IPS-18c (cell line): ENCODE data around the gene TOM1L2.

Experiments
- H3K4me3 ChIP-seq: 2 replicates; pipeline ENCODE4 v1.7.0; 2013; ENCODE audit warnings: low read depth, mild to moderate bottlenecking, low read length, moderate library complexity; ENCODE audit not compliant: insufficient read depth
- H3K9me3 ChIP-seq: one replicate; pipeline ENCODE4 v1.6.1; 2013; ENCODE audit warnings: mild to moderate bottlenecking, low read length, moderate library complexity; ENCODE audit not compliant: control insufficient read depth, insufficient read depth

The TOM1L2 gene

GRCh38 chr17:17938388-17939107 is 33.7 kb downstream of the TOM1L2 start:
- no peak overlapping the region for H3K4me3 ChIP-seq
- H3K9me3 ChIP-seq = no peaks in the 10 kb centered on the region

- no peaks in the 10 kb centered on the region for H3K9me3 ChIP-seq
- no peak overlapping the region for H3K4me3 ChIP-seq
Observed at GRCh38 chr17:17937958-17938357, 34.2 kb downstream of the TOM1L2 start.

- Histone ChIP-seq H3K4me3 (no peak overlapping the region), H3K9me3 (no peaks in the 10 kb centered on the region)
Observed at GRCh38 chr17:17937201-17937853, 34.9 kb downstream of the TOM1L2 start.

- H3K4me3 ChIP-seq = no peak overlapping the region
- no peaks in the 10 kb centered on the region for H3K9me3 ChIP-seq
Observed at GRCh38 chr17:17935321-17936271, 36.6 kb downstream of the TOM1L2 start.

- Histone ChIP-seq H3K9me3 (no peaks in the 10 kb centered on the region), H3K4me3 (no peak overlapping the region)
Observed at GRCh38 chr17:17934806-17935205, 37.4 kb downstream of the TOM1L2 start.

- no peak overlapping the region for H3K4me3 ChIP-seq
- H3K9me3 ChIP-seq = no peaks in the 10 kb centered on the region
Observed at GRCh38 chr17:17934214-17934613, 38.0 kb downstream of the TOM1L2 start.

- Histone ChIP-seq H3K9me3 (no peaks in the 10 kb centered on the region), H3K4me3 (no peak overlapping the region)
Observed at GRCh38 chr17:17933775-17934174, 38.4 kb downstream of the TOM1L2 start.

- no peaks in the 10 kb centered on the region for H3K9me3 ChIP-seq
Observed at GRCh38 chr17:17931159-17931558, 41.0 kb downstream of the TOM1L2 start.

GRCh38 chr17:17930674-17931073 is 41.5 kb downstream of the TOM1L2 start:
- Histone ChIP-seq H3K4me3 (no peak overlapping the region), H3K9me3 (no peaks in the 10 kb centered on the region)

More at GRCh38 chr17:17931159-17931558, 41.0 kb downstream of the TOM1L2 start:
- no peak overlapping the region for H3K4me3 ChIP-seq

- H3K9me3 ChIP-seq = no peaks in the 10 kb centered on the region
- H3K4me3 ChIP-seq = no peak overlapping the region
Observed at GRCh38 chr17:17929655-17930380, 42.4 kb downstream of the TOM1L2 start.

GRCh38 chr17:17928398-17929287 is 43.6 kb downstream of the TOM1L2 start:
- Histone ChIP-seq H3K4me3 (no peak overlapping the region), H3K9me3 (no peaks in the 10 kb centered on the region)

- Histone ChIP-seq H3K4me3 (no peak overlapping the region), H3K9me3 (no peaks in the 10 kb centered on the region)
Observed at GRCh38 chr17:17926840-17927449, 45.3 kb downstream of the TOM1L2 start.

- no peak overlapping the region for H3K4me3 ChIP-seq
Observed at GRCh38 chr17:17926036-17926435, 46.2 kb downstream of the TOM1L2 start.

GRCh38 chr17:17924857-17925250 is 47.3 kb downstream of the TOM1L2 start:
- no peaks in the 10 kb centered on the region for H3K9me3 ChIP-seq
- no peak overlapping the region for H3K4me3 ChIP-seq

More at GRCh38 chr17:17926036-17926435, 46.2 kb downstream of the TOM1L2 start:
- H3K9me3 ChIP-seq = no peaks in the 10 kb centered on the region

- no peak overlapping the region for H3K4me3 ChIP-seq
- H3K9me3 ChIP-seq = no peaks in the 10 kb centered on the region
Observed at GRCh38 chr17:17924131-17924856, 47.9 kb downstream of the TOM1L2 start.
